HUES48 (cell line): ENCODE results near the gene DOC2B.
A peak's percentile ranks its signal among the peaks of the same experiment; 100 is the strongest.

Experiments
- H3K27ac ChIP-seq: one replicate; pipeline ENCODE4 v1.7.0; 2013; ENCODE audit warnings: low read depth, low read length, inconsistent platforms
- H3K27me3 ChIP-seq: 2 replicates; pipeline ENCODE4 v1.6.1; 2013; ENCODE audit warnings: mild to moderate bottlenecking, low read length; ENCODE audit not compliant: control insufficient read depth, insufficient read depth
- H3K36me3 ChIP-seq: 2 replicates; pipeline ENCODE4 v1.6.1; 2013; ENCODE audit warnings: low read length; ENCODE audit not compliant: control insufficient read depth, insufficient read depth
- H3K4me1 ChIP-seq: 2 replicates; pipeline ENCODE4 v1.6.1; 2013; ENCODE audit warnings: mild to moderate bottlenecking, low read length; ENCODE audit not compliant: control insufficient read depth, insufficient read depth
- H3K4me3 ChIP-seq: 2 replicates; pipeline ENCODE4 v1.5.1; 2013; ENCODE audit warnings: mild to moderate bottlenecking, low read depth, low read length
- H3K9ac ChIP-seq: 2 replicates; pipeline ENCODE4 v1.6.1; 2013; ENCODE audit warnings: mild to moderate bottlenecking, low read depth, low read length, moderate library complexity
- H3K9me3 ChIP-seq: 2 replicates; pipeline ENCODE4 v1.6.1; 2013; ENCODE audit warnings: low read length; ENCODE audit not compliant: control insufficient read depth, insufficient read depth

The DOC2B gene

GRCh38 chr17:183021-183420 is 1.6 kb upstream of the DOC2B start:
- Histone ChIP-seq H3K27me3 (peaks cover 49% of the 10 kb centered on the region), H3K36me3 (no peaks in the 10 kb centered on the region), H3K9me3 (no peaks in the 10 kb centered on the region), H3K4me3 (no peak overlapping the region), H3K9ac (no peak overlapping the region), H3K27ac (no peak overlapping the region), H3K4me1 (peaks cover 13% of the 10 kb centered on the region)

GRCh38 chr17:182050-182751 is 751 bp upstream of the DOC2B start:
- Histone ChIP-seq H3K36me3 (no peaks in the 10 kb centered on the region), H3K27me3 (peaks cover 49% of the 10 kb centered on the region), H3K27ac (no peak overlapping the region)

GRCh38 chr17:180381-181244 is 837 bp downstream of the DOC2B start:
- H3K4me3 ChIP-seq, result peak overlapping the region; percentile 57
- no peaks in the 10 kb centered on the region for H3K36me3 ChIP-seq
- no peak overlapping the region for H3K9ac ChIP-seq
- peaks cover 49% of the 10 kb centered on the region for H3K27me3 ChIP-seq
- no peaks in the 10 kb centered on the region for H3K9me3 ChIP-seq
- no peak overlapping the region for H3K27ac ChIP-seq
- H3K4me1 ChIP-seq, result peaks cover 13% of the 10 kb centered on the region

More at GRCh38 chr17:182050-182751, 751 bp upstream of the DOC2B start:
- Histone ChIP-seq H3K9ac (no peak overlapping the region), H3K4me1 (peaks cover 13% of the 10 kb centered on the region), H3K4me3 (peak overlapping the region; percentile 45; the same call in 1 of the 2 replicates), H3K9me3 (no peaks in the 10 kb centered on the region)

- H3K4me1 ChIP-seq, result peaks cover 13% of the 10 kb centered on the region
- no peak overlapping the region for H3K9ac ChIP-seq
- H3K27me3 ChIP-seq, result peaks cover 49% of the 10 kb centered on the region
- H3K9me3 ChIP-seq, result no peaks in the 10 kb centered on the region
- no peak overlapping the region for H3K27ac ChIP-seq
- peak overlapping the region; percentile 57 for H3K4me3 ChIP-seq
- H3K36me3 ChIP-seq, result no peaks in the 10 kb centered on the region
These were observed 1.6 kb downstream of the DOC2B start for GRCh38 chr17:179781-180380.

GRCh38 chr17:179066-179432 is 2.4 kb downstream of the DOC2B start:
- Histone ChIP-seq H3K9ac (no peak overlapping the region), H3K4me3 (no peak overlapping the region), H3K4me1 (peaks cover 13% of the 10 kb centered on the region), H3K36me3 (no peaks in the 10 kb centered on the region), H3K27me3 (peaks cover 49% of the 10 kb centered on the region), H3K27ac (no peak overlapping the region), H3K9me3 (no peaks in the 10 kb centered on the region)

- H3K27ac ChIP-seq, result no peak overlapping the region
- peaks cover 13% of the 10 kb centered on the region for H3K4me1 ChIP-seq
- peaks cover 49% of the 10 kb centered on the region for H3K27me3 ChIP-seq
- no peaks in the 10 kb centered on the region for H3K36me3 ChIP-seq
- H3K9ac ChIP-seq, result no peak overlapping the region
- no peak overlapping the region for H3K4me3 ChIP-seq
- H3K9me3 ChIP-seq, result no peaks in the 10 kb centered on the region
These were observed 3.0 kb downstream of the DOC2B start for GRCh38 chr17:178292-179065.

- Histone ChIP-seq H3K9me3 (no peaks in the 10 kb centered on the region), H3K4me3 (no peak overlapping the region), H3K4me1 (peaks cover 10% of the 10 kb centered on the region), H3K27ac (no peak overlapping the region), H3K36me3 (no peaks in the 10 kb centered on the region), H3K27me3 (peaks cover 42% of the 10 kb centered on the region), H3K9ac (no peak overlapping the region)
These were observed 3.7 kb downstream of the DOC2B start for GRCh38 chr17:177762-178161.

GRCh38 chr17:177155-177554 is 4.3 kb downstream of the DOC2B start:
- H3K4me1 ChIP-seq, result peaks cover 4% of the 10 kb centered on the region
- H3K27ac ChIP-seq, result no peak overlapping the region
- H3K36me3 ChIP-seq, result no peaks in the 10 kb centered on the region
- no peak overlapping the region for H3K9ac ChIP-seq
- no peak overlapping the region for H3K4me3 ChIP-seq
- H3K27me3 ChIP-seq, result peaks cover 36% of the 10 kb centered on the region
- no peaks in the 10 kb centered on the region for H3K9me3 ChIP-seq

GRCh38 chr17:173166-173911 is 8.1 kb downstream of the DOC2B start:
- Histone ChIP-seq H3K9ac (no peak overlapping the region), H3K36me3 (no peaks in the 10 kb centered on the region), H3K4me3 (no peak overlapping the region), H3K9me3 (no peaks in the 10 kb centered on the region), H3K4me1 (no peaks in the 10 kb centered on the region), H3K27ac (no peak overlapping the region), H3K27me3 (no peaks in the 10 kb centered on the region)

- Histone ChIP-seq H3K4me3 (no peak overlapping the region), H3K4me1 (no peaks in the 10 kb centered on the region), H3K27ac (no peak overlapping the region), H3K27me3 (no peaks in the 10 kb centered on the region), H3K9me3 (no peaks in the 10 kb centered on the region), H3K36me3 (no peaks in the 10 kb centered on the region), H3K9ac (no peak overlapping the region)
These were observed 9.0 kb downstream of the DOC2B start for GRCh38 chr17:172401-172800.
